Neural progenitor cell (in vitro differentiated cells): Measurements from ENCODE around the gene BCAR1. TPM values are rescaled to one million over a fixed set of nuclear protein-coding genes. Genes with fewer than 3 reads are reported as not detected.
"Not testable (repeated sequence)": the region's sequence is repeated elsewhere in the genome, so short reads cannot be mapped to it uniquely, and the experiment has no call there.

Experiments
- DNase-seq: peaks from one replicate; pipeline ENCODE4 v3.0.0-alpha.2; 2016; ENCODE audit warnings: low spot score
- H2AFZ ChIP-seq: fragments of 200-600 bp; sonication (generic); replicated peaks from 2 replicates; pipeline ENCODE4 v1.6.1; 2016; ENCODE audit warnings: antibody characterized with exemption
- H3F3A ChIP-seq: fragments of 200-600 bp; sonication (generic); 2 replicates; pipeline ENCODE4 v1.6.1; 2016; ENCODE audit warnings: antibody characterized with exemption, low read depth
- H3K27ac ChIP-seq: fragments of 200-600 bp; sonication (generic); 2 replicates; pipeline ENCODE4 v1.5.1; 2016; ENCODE audit warnings: mild to moderate bottlenecking
- H3K27me3 ChIP-seq: fragments of 200-600 bp; sonication (generic); 2 replicates; pipeline ENCODE4 v1.6.1; 2016; ENCODE audit warnings: mild to moderate bottlenecking, moderate library complexity
- H3K36me3 ChIP-seq: fragments of 200-600 bp; sonication (generic); 2 replicates; pipeline ENCODE4 v1.5.1; 2016
- H3K4me1 ChIP-seq: fragments of 200-600 bp; sonication (generic); 2 replicates; pipeline ENCODE4 v1.6.1; 2016; ENCODE audit warnings: mixed run types
- H3K4me2 ChIP-seq: fragments of 200-600 bp; sonication (generic); 2 replicates; pipeline ENCODE4 v1.6.1; 2016
- H3K4me3 ChIP-seq: fragments of 200-600 bp; sonication (generic); 2 replicates; pipeline ENCODE4 v1.5.1; 2016
- H3K79me2 ChIP-seq: fragments of 200-600 bp; sonication (generic); 2 replicates; pipeline ENCODE4 v1.6.1; 2016; ENCODE audit warnings: low read depth
- H3K9ac ChIP-seq: fragments of 200-600 bp; sonication (generic); 2 replicates; pipeline ENCODE4 v1.6.1; 2016
- H3K9me3 ChIP-seq: fragments of 200-600 bp; sonication (generic); 2 replicates; pipeline ENCODE4 v1.5.1; 2016; ENCODE audit warnings: low read depth
- H4K20me1 ChIP-seq: fragments of 200-600 bp; sonication (generic); 2 replicates; pipeline ENCODE4 v1.6.1; 2016; ENCODE audit warnings: low read depth
- H3K27ac Mint-ChIP-seq: 3 replicates; pipeline ENCODE4 v1.8.0; 2021; ENCODE audit warnings: mixed read lengths
- H3K27me3 Mint-ChIP-seq: 2 replicates; pipeline ENCODE4 v1.8.0; 2022; ENCODE audit warnings: low read depth, mild to moderate bottlenecking, inconsistent platforms, moderate library complexity, mixed read lengths; ENCODE audit not compliant: insufficient read depth
- H3K36me3 Mint-ChIP-seq: 3 replicates; pipeline ENCODE4 v1.8.0; 2021; ENCODE audit warnings: mixed read lengths
- H3K4me1 Mint-ChIP-seq: 3 replicates; pipeline ENCODE4 v1.8.0; 2021; ENCODE audit warnings: mixed read lengths
- H3K4me3 Mint-ChIP-seq: 3 replicates; pipeline ENCODE4 v1.8.0; 2021; ENCODE audit warnings: mild to moderate bottlenecking, moderate library complexity, mixed read lengths
- H3K9me3 Mint-ChIP-seq: 3 replicates; pipeline ENCODE4 v1.8.0; 2020; ENCODE audit warnings: mixed read lengths
- EZH2 ChIP-seq: fragments of 200-600 bp; sonication (generic); IDR thresholded peaks from 2 replicates; pipeline ENCODE4 v1.6.1; 2017; ENCODE audit warnings: antibody characterized with exemption, mild to moderate bottlenecking, moderate library complexity
- EZH2phosphoT487 ChIP-seq: fragments of 200-600 bp; sonication (generic); IDR thresholded peaks from 2 replicates; pipeline ENCODE4 v1.6.1; 2017; ENCODE audit warnings: antibody characterized with exemption
- total RNA-seq: library from RNA; depleted of rRNA; stranded (reverse); fragments of >200 nt; gene quantifications from 2 replicates; pipeline ENCODE4 v1.2.3, GENCODE V29; 2015; ENCODE audit warnings: low replicate concordance
- TF ChIP-seq, protein P1 (sequence below): fragments of 200-600 bp; sonication (generic); IDR thresholded peaks from 2 replicates; pipeline ENCODE4 v1.5.1; 2017; ENCODE audit warnings: antibody characterized with exemption, mild to moderate bottlenecking

BCAR1 gene
- total RNA-seq, 1 donor from 2014 or later: 10.9 TPM

DNA sequence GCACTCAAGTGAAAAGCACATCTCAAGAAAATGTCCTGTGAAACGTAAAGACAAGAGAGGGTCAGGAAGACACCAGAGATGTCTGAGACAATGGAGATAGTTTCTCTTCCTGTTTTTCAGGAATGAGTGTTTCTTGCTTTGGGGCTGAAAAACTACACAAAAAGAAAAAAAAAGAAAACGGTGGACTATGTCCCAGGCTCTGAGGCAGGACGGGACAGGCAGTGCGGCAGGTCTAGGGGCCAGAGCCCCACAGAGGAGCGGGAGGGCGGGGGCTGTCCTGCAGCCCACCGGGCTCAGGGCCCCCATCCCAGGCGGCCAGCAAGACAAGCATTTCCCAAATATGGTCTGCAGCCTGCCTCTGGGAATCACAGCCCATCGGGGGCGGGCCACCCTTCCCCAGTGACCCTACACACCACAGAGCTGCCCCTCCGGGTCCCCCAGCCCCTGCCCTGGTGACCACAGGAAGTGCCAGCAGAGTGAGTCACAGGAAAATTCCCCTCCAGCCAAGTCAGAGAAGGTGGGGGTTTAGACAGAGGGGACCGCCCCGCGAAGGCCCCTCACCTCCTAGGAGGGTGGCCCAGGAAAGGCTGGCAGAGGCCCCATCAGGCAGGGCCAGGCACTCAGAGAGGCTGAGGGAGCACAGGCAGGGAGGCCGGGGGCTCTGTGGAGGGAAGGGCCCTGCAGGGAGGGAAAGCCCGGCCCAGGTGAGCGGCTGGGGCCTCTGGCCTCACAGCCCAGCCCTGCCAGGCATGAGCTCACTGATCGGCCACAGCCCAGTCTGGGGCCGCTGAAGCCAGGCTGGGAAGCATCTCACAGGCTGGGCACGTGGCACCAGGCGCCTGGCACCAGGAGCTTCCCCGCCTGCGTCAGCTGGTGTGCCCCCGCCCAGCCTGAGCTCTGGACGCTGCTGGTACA is 6.3 kb downstream of the BCAR1 start:
- no peak overlapping the region for H3K9ac ChIP-seq
- peaks cover 72% of the 10 kb centered on the region for H3K79me2 ChIP-seq
- Mint-ChIP-seq H3K4me1 (peaks cover 74% of the 10 kb centered on the region), H3K27me3 (peaks cover 10% of the 10 kb centered on the region), H3K4me3 (peak overlapping the region; percentile 73), H3K36me3 (peaks cover 20% of the 10 kb centered on the region), H3K9me3 (no peaks in the 10 kb centered on the region), H3K27ac (peak overlapping the region; percentile 93)
- no peak overlapping the region for H3K4me3 ChIP-seq
- peak; percentile 57 for DNase-seq
- H3K4me2 ChIP-seq: peak overlapping the region; percentile 30
- H2AFZ ChIP-seq: no peak overlapping the region
- no peaks in the 10 kb centered on the region for H3K9me3 ChIP-seq
- peak overlapping the region; percentile 46 for H3K27ac ChIP-seq
- H3F3A ChIP-seq: peaks cover 6% of the 10 kb centered on the region
- H4K20me1 ChIP-seq: peaks cover 75% of the 10 kb centered on the region
- peaks cover 28% of the 10 kb centered on the region for H3K4me1 ChIP-seq
- H3K36me3 ChIP-seq: no peaks in the 10 kb centered on the region
- TF ChIP-seq EZH2: no peak
- no peak for TF ChIP-seq EZH2phosphoT487
- TF ChIP-seq, protein P1, sequence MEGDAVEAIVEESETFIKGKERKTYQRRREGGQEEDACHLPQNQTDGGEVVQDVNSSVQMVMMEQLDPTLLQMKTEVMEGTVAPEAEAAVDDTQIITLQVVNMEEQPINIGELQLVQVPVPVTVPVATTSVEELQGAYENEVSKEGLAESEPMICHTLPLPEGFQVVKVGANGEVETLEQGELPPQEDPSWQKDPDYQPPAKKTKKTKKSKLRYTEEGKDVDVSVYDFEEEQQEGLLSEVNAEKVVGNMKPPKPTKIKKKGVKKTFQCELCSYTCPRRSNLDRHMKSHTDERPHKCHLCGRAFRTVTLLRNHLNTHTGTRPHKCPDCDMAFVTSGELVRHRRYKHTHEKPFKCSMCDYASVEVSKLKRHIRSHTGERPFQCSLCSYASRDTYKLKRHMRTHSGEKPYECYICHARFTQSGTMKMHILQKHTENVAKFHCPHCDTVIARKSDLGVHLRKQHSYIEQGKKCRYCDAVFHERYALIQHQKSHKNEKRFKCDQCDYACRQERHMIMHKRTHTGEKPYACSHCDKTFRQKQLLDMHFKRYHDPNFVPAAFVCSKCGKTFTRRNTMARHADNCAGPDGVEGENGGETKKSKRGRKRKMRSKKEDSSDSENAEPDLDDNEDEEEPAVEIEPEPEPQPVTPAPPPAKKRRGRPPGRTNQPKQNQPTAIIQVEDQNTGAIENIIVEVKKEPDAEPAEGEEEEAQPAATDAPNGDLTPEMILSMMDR: no peak
- H3K27me3 ChIP-seq: peaks cover 2% of the 10 kb centered on the region

DNA sequence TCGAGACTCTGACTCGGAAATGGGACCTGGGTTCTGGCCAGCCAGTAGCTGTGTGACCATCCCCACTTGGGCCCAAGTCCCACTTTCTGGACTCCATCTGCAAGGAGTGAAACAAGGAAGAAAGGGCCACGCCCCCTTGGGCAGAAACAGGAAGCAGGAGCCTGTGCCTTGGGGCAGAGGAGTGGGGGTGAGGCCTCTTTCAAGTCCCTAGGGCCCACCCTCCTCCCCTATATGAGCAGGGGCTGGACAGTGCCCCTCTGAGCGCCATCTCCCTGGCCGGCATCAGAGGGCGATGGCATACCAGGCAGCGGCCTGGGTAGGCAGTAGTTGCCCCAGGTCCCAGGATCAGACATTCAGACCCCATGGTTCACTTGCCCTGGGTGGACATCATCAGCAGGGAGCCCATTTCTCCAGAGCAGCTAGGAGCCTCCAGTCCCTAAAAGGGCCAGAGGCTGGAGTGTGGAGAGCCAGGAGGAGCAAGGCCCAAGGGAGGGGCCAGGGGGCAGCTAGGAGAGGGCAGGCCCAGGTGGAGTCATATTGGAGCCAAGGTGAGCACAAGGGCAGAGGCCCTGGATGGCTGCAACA is 7.1 kb downstream of the BCAR1 start:
- peaks cover 27% of the 10 kb centered on the region for H3K4me1 ChIP-seq

DNA sequence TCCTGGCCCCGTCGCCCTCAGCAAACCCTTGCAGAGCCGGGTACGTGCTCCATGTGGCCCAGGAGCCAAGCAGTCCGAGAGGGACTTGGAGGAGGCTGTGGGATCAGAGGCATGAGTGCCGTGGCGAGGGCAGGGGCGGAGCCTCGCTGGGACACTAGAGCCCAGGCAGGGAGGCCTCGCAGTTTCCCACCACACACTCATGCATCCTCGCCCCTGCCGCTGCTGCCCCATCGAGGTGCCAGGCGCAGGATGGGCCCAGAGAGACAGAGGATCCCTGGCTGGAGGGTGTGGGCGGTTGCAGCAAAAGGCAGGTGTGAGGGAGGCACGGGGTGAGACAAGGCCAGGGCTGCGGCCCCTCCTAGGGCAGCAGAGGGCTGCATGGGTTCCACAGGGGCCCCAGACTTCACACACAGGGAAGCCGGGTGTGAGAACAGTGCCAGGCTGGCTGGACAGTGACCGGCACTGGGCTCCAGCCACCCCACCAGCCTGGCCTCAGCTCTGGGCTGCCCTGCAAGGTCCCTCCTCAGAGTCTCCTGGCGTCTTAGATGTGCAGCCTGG is 7.7 kb downstream of the BCAR1 start:
- H3K27ac ChIP-seq: peak overlapping the region; percentile 20
- no peak overlapping the region for H3K4me3 ChIP-seq
- H3K9me3 ChIP-seq: no peaks in the 10 kb centered on the region
- no peak overlapping the region for H3K4me2 ChIP-seq
- DNase-seq: no peak
- H3F3A ChIP-seq: peaks cover 6% of the 10 kb centered on the region
- no peak overlapping the region for H2AFZ ChIP-seq
- H3K27me3 ChIP-seq: no peaks in the 10 kb centered on the region
- H4K20me1 ChIP-seq: peaks cover 75% of the 10 kb centered on the region
- H3K79me2 ChIP-seq: peaks cover 60% of the 10 kb centered on the region
- no peaks in the 10 kb centered on the region for H3K9me3 Mint-ChIP-seq
- peaks cover 10% of the 10 kb centered on the region for H3K27me3 Mint-ChIP-seq
- no peak overlapping the region for H3K4me3 Mint-ChIP-seq
- no peaks in the 10 kb centered on the region for H3K36me3 ChIP-seq
- H3K27ac Mint-ChIP-seq: peak overlapping the region; percentile 93
- H3K4me1 ChIP-seq: peaks cover 31% of the 10 kb centered on the region
- peaks cover 70% of the 10 kb centered on the region for H3K4me1 Mint-ChIP-seq
- peaks cover 20% of the 10 kb centered on the region for H3K36me3 Mint-ChIP-seq
- no peak overlapping the region for H3K9ac ChIP-seq
- TF ChIP-seq EZH2phosphoT487: no peak
- no peak for TF ChIP-seq EZH2
- TF ChIP-seq, protein P1: no peak

More for the DNA sequence above, 7.1 kb downstream of the BCAR1 start:
- H3K4me3 Mint-ChIP-seq: peak overlapping the region; percentile 73
- Histone ChIP-seq H3K27ac (peak overlapping the region; percentile 46), H3K27me3 (no peaks in the 10 kb centered on the region), H3K79me2 (peaks cover 64% of the 10 kb centered on the region), H2AFZ (no peak overlapping the region), H3K4me2 (peak overlapping the region; percentile 30), H3F3A (peaks cover 6% of the 10 kb centered on the region), H3K36me3 (no peaks in the 10 kb centered on the region), H3K9me3 (no peaks in the 10 kb centered on the region), H3K9ac (no peak overlapping the region), H3K4me3 (no peak overlapping the region), H4K20me1 (peaks cover 75% of the 10 kb centered on the region)
- peaks cover 10% of the 10 kb centered on the region for H3K27me3 Mint-ChIP-seq
- DNase-seq: no peak
- no peaks in the 10 kb centered on the region for H3K9me3 Mint-ChIP-seq
- H3K36me3 Mint-ChIP-seq: peaks cover 20% of the 10 kb centered on the region
- H3K27ac Mint-ChIP-seq: peak overlapping the region; percentile 93
- TF ChIP-seq, protein P1: peak; percentile 8
- TF ChIP-seq EZH2 (no peak), EZH2phosphoT487 (no peak)
- peaks cover 69% of the 10 kb centered on the region for H3K4me1 Mint-ChIP-seq

DNA sequence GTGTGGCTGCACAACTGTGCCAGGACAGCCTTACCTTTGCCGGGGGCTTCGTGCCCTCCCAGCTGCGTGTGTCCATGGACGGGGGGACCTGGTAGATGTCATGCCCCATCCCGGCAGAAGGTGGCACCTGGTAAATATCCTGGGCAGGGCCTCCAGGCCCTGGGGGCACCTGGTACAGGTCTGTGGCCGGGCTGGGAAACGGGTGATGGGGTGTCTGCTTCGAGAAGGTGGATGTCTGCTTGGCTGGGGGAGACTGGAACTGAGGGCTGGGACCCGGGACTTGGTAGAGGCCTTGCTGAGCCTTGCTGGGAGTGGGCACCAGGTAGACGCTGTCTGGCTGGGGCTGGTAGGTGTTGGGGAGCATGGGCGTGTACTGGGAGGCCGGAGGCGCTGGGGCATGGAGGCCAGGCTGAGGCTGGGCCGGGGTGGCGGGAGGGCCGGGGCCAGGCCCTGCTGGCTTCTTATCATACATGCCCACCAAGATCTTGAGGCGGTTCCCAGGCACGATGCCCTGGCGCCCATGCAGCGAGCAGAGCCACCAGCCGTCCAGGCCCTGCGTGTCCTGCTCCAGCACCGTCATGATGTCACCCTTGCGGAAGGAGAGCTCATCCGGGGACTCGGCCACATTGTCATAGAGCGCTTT is 8.9 kb downstream of the BCAR1 start:
- H3K9me3 Mint-ChIP-seq, DNase-seq, H3K27me3 Mint-ChIP-seq, H3K4me3 Mint-ChIP-seq, H3K27ac ChIP-seq, H3F3A ChIP-seq, H3K4me3 ChIP-seq, H3K9me3 ChIP-seq, H3K9ac ChIP-seq, H3K36me3 ChIP-seq, H3K4me2 ChIP-seq, H3K27me3 ChIP-seq, H2AFZ ChIP-seq: not testable (repeated sequence)
- peaks cover 59% of the 10 kb centered on the region for H3K4me1 Mint-ChIP-seq
- Histone ChIP-seq H3K4me1 (peaks cover 39% of the 10 kb centered on the region), H3K79me2 (peaks cover 54% of the 10 kb centered on the region), H4K20me1 (peaks cover 75% of the 10 kb centered on the region)
- peaks cover 16% of the 10 kb centered on the region for H3K36me3 Mint-ChIP-seq
- H3K27ac Mint-ChIP-seq: peak overlapping the region; percentile 79
